CD14-positive monocyte (primary cell): ENCODE results near the gene MMP26. TPM values are rescaled to one million over a fixed set of nuclear protein-coding genes. Genes with fewer than 3 reads are reported as not detected.

Source experiments
- DNase-seq, 3 donors: peaks; one replicate each; pipeline ENCODE4 v3.0.0-alpha.2; 2011 to 2022
- H2AFZ ChIP-seq: 2 replicates; pipeline ENCODE4 v1.6.0; 2012; ENCODE audit warnings: mild to moderate bottlenecking, low read depth, low read length, inconsistent platforms; ENCODE audit not compliant: insufficient read depth, poor library complexity, severe bottlenecking
- H3K27ac ChIP-seq, 2 donors: 1 replicate in 1 of 2; 2 replicates in 1 of 2; pipeline ENCODE4 v1.5.1; 2012 to 2013; ENCODE audit warnings: low read length in 2 of 2, control low read depth in 1 of 2, inconsistent platforms in 1 of 2, low read depth in 1 of 2, mild to moderate bottlenecking in 1 of 2
- H3K27me3 ChIP-seq, 2 donors: one replicate each; pipeline versions ENCODE4 v1.6.0 to v1.6.1; 2011 to 2013; ENCODE audit warnings: low read length in 2 of 2; ENCODE audit not compliant: control insufficient read depth in 2 of 2, insufficient read depth in 2 of 2
- H3K36me3 ChIP-seq, 2 donors: replicated peaks in 1 of 2; 1 replicate in 1 of 2; 2 replicates in 1 of 2; pipeline versions ENCODE4 v1.5.1 to v1.6.1; 2012 to 2013; ENCODE audit warnings: low read length in 2 of 2, control low read depth in 1 of 2, inconsistent platforms in 1 of 2, mild to moderate bottlenecking in 1 of 2; ENCODE audit not compliant: insufficient read depth in 2 of 2, control insufficient read depth in 1 of 2
- H3K4me1 ChIP-seq, 2 donors: 1 replicate in 1 of 2; 2 replicates in 1 of 2; pipeline versions ENCODE4 v1.5.1 to v1.6.1; 2012 to 2013; ENCODE audit warnings: low read length in 2 of 2, control low read depth in 1 of 2, inconsistent platforms in 1 of 2, mild to moderate bottlenecking in 1 of 2, moderate library complexity in 1 of 2; ENCODE audit not compliant: insufficient read depth in 2 of 2, control insufficient read depth in 1 of 2
- H3K4me2 ChIP-seq: replicated peaks from 2 replicates; pipeline ENCODE3; 2012; ENCODE audit warnings: low read length, moderate library complexity, mild to moderate bottlenecking; ENCODE audit not compliant: poor library complexity, severe bottlenecking; ENCODE audit errors: extremely low read depth
- H3K4me3 ChIP-seq, 3 experiments: fragments of 200-600 bp in 1 of 3; sonication (generic) in 1 of 3; replicated peaks in 1 of 3; 1 replicate in 2 of 3; 2 replicates in 1 of 3; pipeline ENCODE4 v1.5.1; 2011 to 2013; ENCODE audit warnings: low read length in 3 of 3, mild to moderate bottlenecking in 3 of 3, control low read depth in 2 of 3, low read depth in 2 of 3, inconsistent platforms in 1 of 3, moderate library complexity in 1 of 3
- H3K79me2 ChIP-seq: 2 replicates; pipeline ENCODE4 v1.6.0; 2012; ENCODE audit warnings: mild to moderate bottlenecking, control low read depth, inconsistent platforms, low read length, moderate library complexity; ENCODE audit not compliant: insufficient read depth
- H3K9ac ChIP-seq: 2 replicates; pipeline ENCODE4 v1.6.0; 2017; ENCODE audit warnings: low read length, mild to moderate bottlenecking; ENCODE audit not compliant: insufficient read depth, poor library complexity, severe bottlenecking
- H3K9me3 ChIP-seq, 2 donors: replicated peaks in 1 of 2; 1 replicate in 1 of 2; 2 replicates in 1 of 2; pipeline versions ENCODE4 v1.5.1 to v1.6.1; 2012 to 2013; ENCODE audit warnings: low read length in 2 of 2, control low read depth in 1 of 2; ENCODE audit not compliant: control insufficient read depth in 1 of 2, insufficient read depth in 1 of 2
- H4K20me1 ChIP-seq: 2 replicates; pipeline ENCODE4 v1.6.0; 2012; ENCODE audit warnings: mild to moderate bottlenecking, low read length, control low read depth, moderate library complexity; ENCODE audit not compliant: insufficient read depth
- H3K27ac Mint-ChIP-seq, 7 donors: one replicate each; pipeline ENCODE4 v1.8.0; 2020; ENCODE audit warnings: mild to moderate bottlenecking in 7 of 7, mixed read lengths in 7 of 7, moderate library complexity in 6 of 7, inconsistent platforms in 2 of 7
- H3K27me3 Mint-ChIP-seq, 3 donors: one replicate each; pipeline ENCODE4 v1.8.0; 2021 to 2022; ENCODE audit warnings: low read depth in 3 of 3, mild to moderate bottlenecking in 3 of 3, mixed read lengths in 3 of 3, moderate library complexity in 3 of 3, inconsistent platforms in 1 of 3
- H3K36me3 Mint-ChIP-seq, 2 donors: one replicate each; pipeline ENCODE4 v1.8.0; 2020; ENCODE audit warnings: mixed read lengths in 2 of 2, inconsistent platforms in 1 of 2, mild to moderate bottlenecking in 1 of 2
- H3K4me1 Mint-ChIP-seq: one replicate; pipeline ENCODE4 v1.8.0; 2020; ENCODE audit warnings: mild to moderate bottlenecking, mixed read lengths
- H3K4me3 Mint-ChIP-seq, 2 donors: one replicate each; pipeline ENCODE4 v1.8.0; 2020; ENCODE audit warnings: mild to moderate bottlenecking in 2 of 2, mixed read lengths in 2 of 2, moderate library complexity in 1 of 2
- H3K9me3 Mint-ChIP-seq, 7 donors: one replicate each; pipeline ENCODE4 v1.8.0; 2020 to 2022; ENCODE audit warnings: mixed read lengths in 7 of 7, mild to moderate bottlenecking in 6 of 7, moderate library complexity in 6 of 7, inconsistent platforms in 2 of 7
- CTCF ChIP-seq: fragments of 200-600 bp; IDR thresholded peaks from one replicate; pipeline ENCODE4 v1.8.0; 2022; ENCODE audit warnings: antibody characterized with exemption, mild to moderate bottlenecking
- WGBS: methylation state at CpG from one replicate; pipeline ENCODE4 v1.1.5; 2013; ENCODE audit warnings: missing lambda C conversion rate; ENCODE audit not compliant: insufficient coverage; 5-methylcytosine and 5-hydroxymethylcytosine counted together
- intact Hi-C, 2 donors: fragments of 100-400 bp; cut with micrococcal nuclease; formaldehyde crosslinking; loops; one replicate each; pipeline versions ENCODE4 v1.15.0 to v1.15.1; 2023
- polyA plus RNA-seq, 3 donors: library from polyadenylated mRNA; depleted of rRNA in 1 of 3; unstranded in 2 of 3; stranded (reverse) in 1 of 3; fragments of 300-500 nt in 2 of 3; fragments of >200 nt in 1 of 3; fragmentation: Illumina TruSeq in 2 of 3; gene quantifications; 1 replicate in 2 of 3; 2 replicates in 1 of 3; pipeline ENCODE4 v1.2.3, GENCODE V29; 2012 to 2021

Gene MMP26
- polyA plus RNA-seq, 3 donors = not detected

GRCh38 chr11:4664786-4665185, 39.8 kb upstream of the MMP26 start:
- Mint-ChIP-seq H3K4me1 (no peaks in the 10 kb centered on the region), H3K27ac (no peak overlapping the region), H3K9me3 (peaks cover 0 to 2% (median 0%) of the 10 kb centered on the region in 7 donors), H3K36me3 (no peaks in the 10 kb centered on the region), H3K4me3 (no peak overlapping the region), H3K27me3 (peaks cover 0 to 18% (median 5%) of the 10 kb centered on the region in 3 donors)
- Histone ChIP-seq H3K27me3 (no peaks in the 10 kb centered on the region), H3K79me2 (no peaks in the 10 kb centered on the region), H2AFZ (no peak overlapping the region), H3K4me3 (no peak overlapping the region), H4K20me1 (no peaks in the 10 kb centered on the region), H3K36me3 (no peaks in the 10 kb centered on the region), H3K9ac (no peak overlapping the region), H3K27ac (no peak overlapping the region), H3K4me1 (no peaks in the 10 kb centered on the region), H3K9me3 (no peaks in the 10 kb centered on the region), H3K4me2 (no peak overlapping the region)
- DNase-seq = no peak
- WGBS = 50% methylated on average over 1 of the region's 3 CpGs
- intact Hi-C loops = no loop called here
- TF ChIP-seq CTCF = no peak

- peaks cover 0 to 2% (median 0%) of the 10 kb centered on the region in 7 donors for H3K9me3 Mint-ChIP-seq
- WGBS = no CpG with 5 or more reads among the region's 2 CpGs
- Histone ChIP-seq H3K27me3 (no peaks in the 10 kb centered on the region), H3K4me3 (no peak overlapping the region), H3K9ac (no peak overlapping the region), H2AFZ (no peak overlapping the region), H4K20me1 (no peaks in the 10 kb centered on the region), H3K36me3 (no peaks in the 10 kb centered on the region), H3K79me2 (no peaks in the 10 kb centered on the region), H3K4me2 (no peak overlapping the region), H3K9me3 (no peaks in the 10 kb centered on the region), H3K4me1 (no peaks in the 10 kb centered on the region), H3K27ac (no peak overlapping the region)
- no peaks in the 10 kb centered on the region for H3K4me1 Mint-ChIP-seq
- no peak overlapping the region for H3K4me3 Mint-ChIP-seq
- no peak for DNase-seq
- no peak for TF ChIP-seq CTCF
- intact Hi-C loops = no loop called here
- H3K27ac Mint-ChIP-seq = no peak overlapping the region
- H3K27me3 Mint-ChIP-seq = peaks cover 0 to 16% (median 5%) of the 10 kb centered on the region in 3 donors
- H3K36me3 Mint-ChIP-seq = no peaks in the 10 kb centered on the region
Measured at GRCh38 chr11:4665424-4665823, 39.2 kb upstream of the MMP26 start.
